Non-pigmented ciliary epithelial cell (primary cell): Measurements from ENCODE around the gene WAPL.

Source experiments
- DNase-seq: peaks from one replicate; pipeline ENCODE4 v3.0.0-alpha.2; 2010; ENCODE audit warnings: low read depth

The WAPL gene

DNA sequence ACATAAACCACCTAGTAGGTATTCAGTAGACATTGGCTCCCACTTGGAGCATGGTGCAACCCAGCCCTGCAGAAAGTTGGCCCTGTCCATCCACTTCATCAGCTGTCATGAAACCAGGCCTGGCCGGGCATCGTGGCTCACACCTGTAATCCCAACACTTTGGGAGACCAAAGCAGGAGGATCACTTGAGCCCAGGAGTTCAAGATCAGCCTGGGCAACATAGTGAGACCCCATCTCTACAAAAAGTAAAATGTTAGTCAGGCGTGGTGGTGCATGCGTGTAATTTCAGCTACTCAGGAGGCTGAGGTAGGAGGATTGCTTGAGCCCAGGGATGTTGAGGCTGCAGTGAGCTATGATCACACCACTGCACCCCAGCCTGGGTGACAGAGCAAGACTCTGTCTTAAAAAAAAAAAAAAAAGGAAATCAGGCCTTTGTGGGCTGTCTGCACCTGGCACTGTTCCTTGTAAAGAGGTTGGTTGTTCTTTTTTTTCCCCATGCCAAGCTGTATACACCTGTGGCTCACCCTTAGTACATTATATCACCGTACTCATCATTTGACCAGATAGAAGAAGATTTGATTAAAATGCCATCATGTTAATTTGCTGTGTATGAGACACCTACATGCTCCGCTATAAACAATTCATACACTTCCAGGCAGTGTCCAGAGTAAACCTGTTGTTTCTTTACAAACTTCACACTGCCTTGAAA lies 109.6 kb downstream of the WAPL start:
- no peak for DNase-seq

DNA sequence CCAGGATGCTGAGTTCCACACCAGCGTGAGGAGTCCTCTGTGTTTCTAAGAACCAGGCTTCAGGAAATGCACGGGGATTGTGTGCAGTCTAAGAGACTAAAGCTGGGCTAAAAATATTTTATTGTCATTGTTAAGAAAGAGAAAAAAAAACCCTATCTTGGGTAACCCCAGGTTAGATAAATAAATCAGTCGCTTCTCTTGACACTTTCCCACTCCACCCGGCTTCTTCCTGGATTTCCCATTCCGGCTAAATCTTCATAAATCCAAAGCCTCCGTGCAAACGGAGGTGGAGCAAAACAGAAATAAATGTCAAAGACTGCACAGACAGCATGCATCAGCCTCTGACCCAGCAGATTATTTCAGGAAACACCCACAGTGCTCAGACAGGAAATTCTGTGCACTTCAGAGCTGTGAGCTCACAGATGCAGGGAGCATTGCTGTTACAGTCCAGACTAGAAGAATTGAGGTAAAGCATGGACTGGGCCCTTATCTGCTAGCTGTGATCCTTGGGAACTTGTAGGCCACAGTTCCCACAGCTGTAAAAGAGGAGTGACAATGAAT lies 110.2 kb downstream of the WAPL start:
- peak; percentile 85 for DNase-seq

DNA sequence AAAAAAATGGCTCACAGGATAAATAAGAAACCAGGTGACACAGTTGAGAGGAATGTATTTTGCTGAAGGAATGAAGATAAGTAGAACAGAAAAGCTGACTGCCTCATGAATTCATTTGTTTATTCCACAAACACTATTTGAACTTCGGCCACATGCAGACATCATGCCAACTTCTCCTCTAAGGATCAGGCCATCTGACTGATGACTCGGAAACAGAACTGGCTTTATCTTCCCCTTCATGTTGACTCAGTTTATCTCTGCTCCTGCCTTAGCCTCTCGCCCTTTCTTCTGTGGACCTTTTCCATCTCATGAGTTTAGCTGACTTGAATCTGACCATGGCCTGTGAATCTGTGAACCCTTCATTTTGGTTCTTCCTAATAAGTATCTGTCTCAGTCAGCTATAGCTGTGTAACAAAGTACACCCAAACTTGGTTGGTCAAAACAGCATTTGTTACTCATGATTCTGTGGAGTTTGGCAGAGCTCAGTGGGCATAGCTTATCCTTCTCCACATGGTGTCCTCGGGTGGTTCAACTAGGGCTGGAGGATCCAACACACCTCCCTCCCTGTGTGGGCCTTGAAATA lies 111.0 kb downstream of the WAPL start:
- DNase-seq, result peak; percentile 72

DNA sequence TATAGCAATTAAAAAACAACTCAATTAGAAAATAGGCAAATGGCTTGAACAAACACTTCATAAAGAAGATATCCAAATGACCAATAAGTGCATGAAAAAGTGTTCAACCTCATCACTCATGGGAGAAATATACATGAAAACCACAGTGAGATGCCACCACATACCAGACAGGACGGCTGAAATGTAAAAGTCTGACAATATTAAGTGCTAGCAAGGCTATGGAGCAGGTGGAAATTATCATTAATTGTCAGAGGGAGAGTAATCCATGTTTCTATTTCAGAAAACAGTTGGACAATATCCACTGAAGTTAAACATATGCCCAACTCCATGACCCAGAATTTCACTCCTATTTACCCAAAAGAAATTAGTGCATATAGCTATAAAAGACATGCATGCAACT lies 112.4 kb downstream of the WAPL start:
- no peak for DNase-seq

DNA sequence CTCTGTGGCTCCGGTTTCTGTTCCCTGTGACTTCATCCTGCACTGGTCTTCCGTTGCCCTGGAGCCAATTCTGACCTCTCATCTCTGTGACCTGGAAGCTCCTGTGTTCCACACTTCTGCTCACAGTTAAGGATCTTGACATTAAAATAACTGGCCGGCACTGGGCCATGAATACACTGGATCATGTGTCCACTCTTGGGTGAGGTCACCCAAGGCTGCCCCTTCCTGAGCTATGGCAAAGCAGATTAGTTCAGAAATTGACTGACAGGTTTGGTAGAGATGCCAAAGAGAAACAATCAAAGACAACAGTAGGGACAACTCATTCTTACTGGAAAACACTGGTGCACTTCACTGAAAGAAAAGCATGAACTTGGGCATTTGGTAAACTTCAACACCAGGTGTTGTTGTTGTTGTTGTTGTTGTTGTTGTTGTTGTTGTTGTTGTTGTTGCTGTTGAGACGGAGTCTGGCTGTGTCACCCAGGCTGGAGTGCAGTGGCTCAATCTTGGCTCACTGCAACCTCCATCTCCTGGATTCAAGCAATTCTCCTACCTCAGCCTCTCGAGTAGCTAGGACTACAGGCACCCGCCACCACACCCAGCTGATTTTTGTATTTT lies 118.3 kb downstream of the WAPL start:
- DNase-seq, result no peak

DNA sequence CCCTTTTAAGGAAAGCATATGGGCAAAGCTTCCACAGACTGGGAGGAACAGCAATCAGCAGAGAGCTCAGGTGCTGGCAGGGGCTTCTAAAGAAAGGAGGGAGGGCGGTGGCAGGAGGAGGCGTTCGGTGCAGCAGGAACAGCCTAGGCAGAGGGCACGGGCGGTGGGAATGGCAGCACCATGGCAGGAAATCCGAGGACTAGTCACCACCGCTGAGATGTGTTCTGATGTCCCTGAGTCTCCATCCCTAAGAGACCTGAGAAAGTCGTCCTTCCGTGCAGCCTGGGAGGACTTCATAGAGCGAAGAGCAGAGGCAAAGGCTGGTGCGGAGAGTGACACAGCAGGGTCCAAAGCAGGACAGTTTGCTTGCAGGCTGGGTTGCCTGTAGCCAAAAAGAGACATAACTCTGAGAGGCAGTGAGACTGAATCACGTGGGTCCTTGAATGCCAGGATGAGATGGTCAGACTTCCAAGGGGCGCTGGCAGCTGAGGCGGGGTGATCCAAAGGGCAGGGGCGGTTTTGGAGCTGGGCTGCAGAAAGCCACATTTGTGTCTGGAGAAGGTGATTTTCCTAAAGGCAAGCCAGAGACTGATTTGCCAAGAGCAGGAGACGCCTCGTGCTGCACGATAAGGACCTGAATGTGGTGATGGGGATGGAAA lies 119.2 kb downstream of the WAPL start:
- no peak for DNase-seq

DNA sequence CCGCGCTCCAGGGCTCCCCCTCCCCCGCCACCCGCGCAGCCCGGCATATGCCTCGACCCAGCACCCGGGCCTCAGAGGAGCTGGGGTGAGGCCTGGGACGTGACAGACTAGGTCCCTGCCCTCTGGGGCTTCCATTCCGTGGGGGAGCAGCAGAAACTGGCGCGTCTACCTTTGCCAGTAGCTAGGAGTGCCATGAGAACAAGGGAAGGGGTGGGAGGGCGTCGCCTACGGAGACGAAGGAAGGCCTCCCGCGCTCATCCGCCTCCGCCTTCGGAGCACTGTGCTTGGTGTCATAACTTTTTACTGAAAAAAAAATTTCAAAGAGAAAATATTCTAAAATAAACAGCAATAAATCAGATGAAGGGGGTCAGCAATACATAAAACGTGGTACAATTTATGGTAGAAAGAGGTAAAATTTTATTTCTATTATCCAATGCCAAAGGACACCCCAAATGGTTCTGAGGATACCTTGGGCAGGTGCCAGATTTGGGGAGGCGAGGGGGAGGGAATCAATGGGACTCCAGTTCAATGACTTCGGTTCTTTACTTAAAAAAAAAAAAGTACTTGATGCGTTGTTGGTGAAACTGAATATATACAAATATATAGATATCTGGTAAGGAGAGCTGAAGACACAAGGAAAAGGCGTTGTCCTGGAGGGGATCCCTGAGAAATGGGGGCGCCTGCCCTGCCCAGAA lies 119.9 kb downstream of the WAPL start:
- no peak for DNase-seq

DNA sequence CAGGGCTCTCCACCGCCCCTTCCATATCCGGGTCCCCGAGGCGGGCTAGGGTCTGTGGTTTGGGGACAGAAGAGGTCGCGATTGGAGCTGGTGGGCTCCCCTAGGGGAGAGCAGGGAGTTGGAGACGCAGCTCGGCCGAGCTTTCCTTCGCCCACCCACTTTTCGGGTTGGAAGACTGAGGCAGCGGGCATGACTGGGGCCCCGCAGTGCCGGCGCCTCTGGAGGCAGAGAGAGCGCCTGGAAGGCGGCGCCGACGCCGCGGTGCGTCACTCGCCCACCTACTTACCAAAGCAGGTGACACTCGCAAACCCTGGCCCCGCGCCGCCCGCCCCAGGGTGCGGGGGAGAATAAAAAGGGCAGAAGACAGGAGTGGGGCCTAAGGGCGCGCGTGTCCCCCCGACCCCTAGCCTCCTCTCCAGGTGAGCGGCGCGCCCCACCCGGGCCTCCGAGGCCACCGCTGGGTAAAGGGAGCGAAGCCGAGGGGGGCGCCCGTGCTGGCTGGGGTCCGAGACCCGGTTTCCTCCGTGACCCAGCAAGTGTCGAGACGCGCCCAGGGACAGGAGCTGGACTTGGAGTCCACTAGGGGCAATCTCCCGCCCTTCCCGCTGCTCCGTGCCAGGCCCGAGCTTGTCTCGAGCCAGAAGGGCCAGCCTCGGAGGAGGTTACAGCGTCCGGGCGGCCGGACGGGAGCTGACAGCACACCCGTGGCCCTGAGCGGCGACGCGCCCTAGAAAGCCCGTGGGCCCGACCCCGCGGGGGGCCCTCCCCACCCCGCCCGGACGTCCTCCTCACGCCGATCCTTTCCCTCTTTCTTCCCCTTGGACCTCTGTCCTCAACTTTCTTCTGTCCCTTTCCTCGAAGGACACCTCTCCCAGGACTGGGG lies 120.6 kb downstream of the WAPL start:
- no peak for DNase-seq

DNA sequence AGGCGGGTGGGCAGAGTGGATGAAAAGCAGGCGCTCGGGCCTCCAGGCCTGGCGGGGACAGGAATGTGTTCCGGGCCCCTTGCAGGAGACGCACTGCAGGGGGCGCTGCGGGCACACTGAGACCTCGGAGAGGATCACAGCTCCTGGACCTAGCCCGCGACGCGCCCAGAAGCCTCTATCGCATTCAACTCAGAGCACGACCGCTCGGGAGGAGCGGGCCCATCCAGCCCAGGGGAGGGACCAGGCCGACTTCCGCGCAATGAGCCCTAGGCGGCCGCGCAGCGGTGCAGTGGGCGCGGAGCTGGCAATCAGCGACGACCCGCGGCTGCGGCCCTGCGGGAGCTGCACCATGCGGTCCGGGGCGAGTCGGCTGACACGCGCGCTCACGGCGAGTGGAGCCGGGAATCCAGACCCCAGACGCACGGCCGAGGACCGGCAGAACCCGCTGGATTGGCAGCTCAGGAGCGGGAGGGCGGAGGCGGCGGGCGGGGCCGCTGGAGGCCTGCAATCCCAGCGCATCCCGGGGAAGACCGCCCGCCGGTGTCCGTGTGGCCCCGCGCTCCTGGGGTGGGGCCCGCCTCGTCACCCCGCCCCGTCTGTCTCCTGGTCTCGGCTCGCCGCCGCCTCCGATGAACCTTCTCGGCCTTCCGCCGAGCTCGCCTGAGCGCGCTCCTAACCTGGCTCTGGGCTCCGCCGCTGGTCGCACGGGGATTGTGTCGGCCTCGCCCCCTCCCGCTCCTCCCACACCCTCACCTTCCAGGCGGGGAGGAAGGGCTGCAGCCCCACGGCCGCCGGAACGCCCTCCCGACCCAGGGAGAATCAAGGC lies 121.5 kb downstream of the WAPL start:
- DNase-seq, result peak; percentile 71

DNA sequence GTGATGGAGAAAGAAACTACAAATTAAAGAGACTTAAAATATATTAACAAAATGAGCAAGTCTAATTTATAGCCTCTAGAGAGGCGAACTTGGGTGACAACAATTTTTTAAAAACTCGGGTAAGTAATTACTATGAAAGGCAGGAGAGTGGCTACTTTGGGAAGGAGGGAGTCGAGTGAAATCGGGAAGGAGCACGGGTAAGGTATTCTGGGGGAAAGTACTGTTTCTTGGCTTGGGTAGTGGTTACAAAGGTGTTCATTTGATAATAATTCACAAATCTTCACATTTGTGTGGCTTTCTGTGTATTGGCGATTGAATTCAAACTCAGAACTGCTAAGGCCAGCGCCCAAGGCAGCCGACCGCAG lies 122.1 kb downstream of the WAPL start:
- no peak for DNase-seq

DNA sequence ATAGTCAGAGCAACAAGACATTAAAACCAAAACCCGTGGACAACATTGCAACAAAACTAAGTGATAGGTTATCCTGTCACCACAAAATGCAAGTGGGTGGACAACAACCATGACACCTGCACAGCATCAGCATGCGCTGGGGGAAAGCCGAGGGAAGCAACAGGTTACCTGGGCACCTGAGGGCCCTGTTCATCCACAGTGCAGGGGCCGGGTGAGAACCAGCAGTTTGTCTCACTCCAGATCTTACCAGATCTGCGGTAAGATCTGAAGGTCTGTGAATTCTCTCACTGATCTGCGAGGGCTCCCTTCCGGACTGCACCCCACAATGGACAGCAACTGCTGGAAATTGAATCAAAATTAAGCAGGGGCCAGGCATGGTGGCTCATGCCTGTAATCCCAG lies 124.5 kb downstream of the WAPL start:
- no peak for DNase-seq

DNA sequence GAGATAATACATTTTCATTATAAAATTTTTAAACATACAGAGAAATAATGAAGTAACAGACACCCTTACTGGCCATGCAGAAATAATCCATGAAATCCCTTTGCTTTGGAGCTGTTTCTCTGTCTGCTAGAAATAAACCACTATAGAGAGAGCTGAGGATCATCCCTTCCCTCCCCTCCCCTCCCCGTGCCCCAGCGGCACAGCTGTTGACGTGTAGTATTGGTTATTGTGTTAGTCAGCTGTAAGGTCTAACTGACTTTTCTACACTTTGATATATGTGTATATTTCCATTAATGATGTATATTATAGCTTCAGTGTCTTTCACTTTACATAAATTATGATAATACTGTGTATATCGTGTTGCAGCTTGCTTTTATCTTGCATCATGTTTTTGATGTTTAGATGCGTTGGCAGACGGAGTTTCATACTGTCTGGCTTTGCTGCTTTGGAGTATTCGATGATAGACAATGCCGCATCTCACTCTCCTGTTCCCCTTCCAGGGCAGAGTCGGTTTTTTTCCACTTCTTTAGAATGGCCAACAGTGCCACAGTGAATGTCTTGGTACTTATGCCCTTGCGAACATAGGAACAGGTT lies 127.6 kb downstream of the WAPL start:
- DNase-seq, result no peak

DNA sequence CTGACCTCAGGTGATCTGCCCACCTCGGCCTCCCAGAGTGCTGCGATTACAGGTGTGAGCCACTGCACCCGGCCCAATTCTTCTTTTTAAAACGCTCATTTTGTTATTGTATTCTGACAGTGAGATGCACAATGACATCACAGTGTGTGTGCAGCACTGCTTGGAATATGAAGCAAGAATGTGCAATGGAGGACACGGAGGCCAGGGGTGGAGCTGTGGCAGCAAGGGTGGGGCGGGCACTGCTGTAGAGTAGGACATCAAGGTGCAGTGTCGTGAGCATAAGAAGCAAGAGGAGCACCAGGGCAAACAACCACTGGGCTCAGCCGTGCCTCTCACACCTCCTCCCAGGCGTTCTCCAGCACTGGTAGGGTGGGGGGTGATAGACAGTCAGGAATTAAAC lies 128.2 kb downstream of the WAPL start:
- DNase-seq, result no peak

DNA sequence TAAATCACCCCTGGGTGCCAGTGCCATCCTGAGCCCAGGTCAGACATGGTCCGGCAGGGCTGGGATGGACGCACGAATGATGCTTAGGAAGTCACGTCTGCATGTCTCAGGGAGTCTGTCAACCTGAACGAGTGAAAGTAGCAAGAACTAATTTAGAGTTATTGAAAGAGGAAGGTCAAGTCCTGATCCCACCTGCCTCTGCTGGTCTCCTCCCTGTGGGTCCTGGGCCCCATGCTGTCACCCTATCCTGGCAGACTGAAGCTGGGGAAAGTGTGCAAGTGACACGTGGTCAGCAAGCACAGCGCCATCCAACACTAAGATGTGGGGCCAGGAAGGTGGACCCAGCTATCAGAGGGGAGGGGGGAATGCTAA lies 128.9 kb downstream of the WAPL start:
- no peak for DNase-seq

DNA sequence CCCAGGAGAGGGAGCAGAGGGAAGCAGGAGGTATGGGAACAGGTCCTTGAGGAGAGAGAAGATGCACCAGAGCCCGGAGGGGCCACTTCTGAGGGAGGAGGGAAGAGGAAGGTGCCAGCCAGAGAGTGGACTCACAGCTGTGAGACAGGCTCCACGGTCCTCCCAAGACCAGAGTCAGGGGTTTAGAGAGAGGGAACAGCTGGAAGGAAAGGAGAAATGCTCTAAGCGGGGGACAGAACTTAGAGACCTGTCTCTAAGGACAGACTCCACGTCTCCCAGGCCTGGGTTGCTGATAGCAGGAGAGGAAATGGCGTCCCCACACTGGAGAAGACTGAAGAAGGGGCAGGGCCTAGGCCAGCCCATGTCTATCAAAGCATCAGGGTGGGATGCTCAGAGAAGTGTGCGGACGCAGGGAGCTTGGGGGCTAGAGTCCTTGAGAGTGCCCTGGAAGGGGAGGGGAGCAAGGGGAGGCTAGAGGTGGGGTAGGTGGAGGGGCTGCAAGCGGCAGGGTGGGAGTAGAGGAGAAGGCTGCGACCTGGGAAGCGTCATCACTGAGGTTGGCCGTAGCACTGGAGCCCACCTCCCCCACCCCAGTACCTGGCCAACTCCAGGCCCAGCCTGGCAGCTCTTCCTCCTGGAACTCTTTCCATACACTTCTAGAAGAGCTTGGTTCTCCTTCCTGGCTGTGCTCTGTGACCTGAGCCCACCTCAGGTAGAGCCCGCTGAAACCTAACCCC lies 129.4 kb downstream of the WAPL start:
- DNase-seq, result no peak

DNA sequence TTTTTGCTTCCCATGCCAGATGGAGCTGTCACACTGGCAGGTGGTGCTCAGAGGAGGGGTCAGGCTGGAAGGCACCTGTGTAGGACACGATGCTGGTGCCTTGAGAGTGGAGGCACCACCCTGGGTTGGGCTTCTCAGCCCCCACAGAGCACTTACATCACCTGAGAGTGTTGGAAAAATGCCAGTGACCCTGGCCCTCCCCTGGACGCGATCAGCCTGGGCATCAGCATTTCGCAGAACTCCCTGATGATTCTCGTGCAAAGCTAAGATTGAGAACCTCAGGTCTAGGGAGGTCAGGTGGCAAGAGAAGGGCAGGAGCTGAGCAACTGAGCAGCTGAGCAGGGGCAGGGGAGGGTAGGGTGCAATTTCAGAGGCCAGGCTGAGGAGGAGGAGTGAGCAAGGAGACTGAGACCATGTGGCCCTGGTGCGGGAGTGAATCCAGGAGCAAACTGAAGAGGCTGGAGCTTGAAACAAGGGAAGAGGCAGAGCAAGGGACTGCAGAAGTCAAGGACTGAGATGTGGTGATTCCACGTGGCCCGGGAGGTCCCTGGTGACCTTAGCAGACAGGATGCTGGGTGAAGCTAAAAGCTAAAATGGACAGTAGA lies 130.3 kb downstream of the WAPL start:
- DNase-seq, result no peak

DNA sequence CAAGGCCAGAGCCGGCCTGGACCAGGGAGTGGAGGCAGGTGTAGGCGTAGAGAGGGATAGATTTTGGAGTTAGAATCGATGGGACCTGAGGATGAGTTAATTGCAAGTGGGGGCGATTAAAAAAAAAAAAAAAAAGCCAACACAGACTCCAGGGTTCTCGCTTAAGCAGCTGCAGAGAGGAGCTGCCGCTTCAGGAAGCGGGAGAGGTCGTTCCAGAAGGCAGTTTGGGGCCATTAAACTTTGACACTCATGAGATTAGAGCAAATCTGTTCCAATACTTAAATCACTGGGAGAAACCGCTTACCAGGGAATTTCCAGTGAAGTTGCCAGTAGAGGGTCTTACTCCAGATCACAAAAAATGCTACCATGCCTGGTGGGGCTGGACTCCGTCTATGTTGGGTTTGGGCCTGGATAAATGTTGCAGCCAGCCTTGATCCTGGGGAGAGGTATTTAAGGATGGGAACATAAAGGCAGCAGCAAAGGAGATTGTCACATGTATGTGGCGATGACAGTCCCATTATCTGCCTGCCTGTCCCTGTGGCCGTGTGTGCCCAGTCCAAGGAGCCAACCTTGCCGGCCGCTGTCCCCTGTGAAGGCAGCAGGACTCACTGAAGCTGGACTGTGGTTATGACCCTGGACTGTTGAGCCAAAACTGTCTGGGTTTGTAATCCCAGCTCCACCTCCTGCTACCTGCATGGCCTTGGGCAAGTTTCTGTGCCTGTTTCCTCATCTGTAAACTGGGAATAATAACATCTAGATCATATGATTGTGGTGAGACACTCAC lies 131.1 kb downstream of the WAPL start:
- no peak for DNase-seq
